Right atrium auricular region (tissue), 2 donors: ENCODE measurements around the gene TRIAP1. TPM values are rescaled to one million over a fixed set of nuclear protein-coding genes. Genes with fewer than 3 reads are reported as not detected.
"Not testable (repeated sequence)": the region's sequence is repeated elsewhere in the genome, so short reads cannot be mapped to it uniquely, and the experiment has no call there.

Experiments used
- DNase-seq: peaks from one replicate; pipeline ENCODE4 v3.0.0-alpha.2; 2019; ENCODE audit warnings: low spot score
- H3K27ac ChIP-seq, 2 donors: fragments of 200-600 bp; sonication (generic); 1 replicate in 1 of 2; 2 replicates in 1 of 2; pipeline ENCODE4 v1.5.1; 2016 to 2019
- H3K27me3 ChIP-seq, 2 donors: fragments of 200-600 bp; sonication (generic); one replicate each; pipeline versions ENCODE4 v1.5.1 to v1.6.0; 2017 to 2019
- H3K36me3 ChIP-seq: fragments of 200-600 bp; sonication (generic); one replicate; pipeline ENCODE4 v1.5.1; 2016
- H3K4me1 ChIP-seq, 2 donors: fragments of 200-600 bp; sonication (generic); one replicate each; pipeline versions ENCODE4 v1.5.1 to v1.6.0; 2017 to 2019
- H3K4me3 ChIP-seq, 2 donors: fragments of 200-600 bp; sonication (generic); 1 replicate in 1 of 2; 2 replicates in 1 of 2; pipeline ENCODE4 v1.5.1; 2017 to 2019; ENCODE audit warnings: mild to moderate bottlenecking in 1 of 2, moderate library complexity in 1 of 2
- H3K9me3 ChIP-seq, 2 donors: fragments of 200-600 bp; sonication (generic); one replicate each; pipeline ENCODE4 v1.5.1; 2019
- total RNA-seq, 2 donors: library from RNA; depleted of rRNA; stranded (reverse); fragments of >200 nt; gene quantifications; one replicate each; pipeline ENCODE4 v1.1.0, GENCODE V29; 2016
- TF ChIP-seq, protein P1 (sequence below), 2 donors: fragments of 200-600 bp; sonication (generic); IDR thresholded peaks; one replicate each; pipeline ENCODE4 v1.5.1; 2019; ENCODE audit warnings: antibody characterized with exemption in 2 of 2

TRIAP1 gene
- total RNA-seq, 2 donors from 2014 or later = 8.9 to 9.2 TPM

DNA sequence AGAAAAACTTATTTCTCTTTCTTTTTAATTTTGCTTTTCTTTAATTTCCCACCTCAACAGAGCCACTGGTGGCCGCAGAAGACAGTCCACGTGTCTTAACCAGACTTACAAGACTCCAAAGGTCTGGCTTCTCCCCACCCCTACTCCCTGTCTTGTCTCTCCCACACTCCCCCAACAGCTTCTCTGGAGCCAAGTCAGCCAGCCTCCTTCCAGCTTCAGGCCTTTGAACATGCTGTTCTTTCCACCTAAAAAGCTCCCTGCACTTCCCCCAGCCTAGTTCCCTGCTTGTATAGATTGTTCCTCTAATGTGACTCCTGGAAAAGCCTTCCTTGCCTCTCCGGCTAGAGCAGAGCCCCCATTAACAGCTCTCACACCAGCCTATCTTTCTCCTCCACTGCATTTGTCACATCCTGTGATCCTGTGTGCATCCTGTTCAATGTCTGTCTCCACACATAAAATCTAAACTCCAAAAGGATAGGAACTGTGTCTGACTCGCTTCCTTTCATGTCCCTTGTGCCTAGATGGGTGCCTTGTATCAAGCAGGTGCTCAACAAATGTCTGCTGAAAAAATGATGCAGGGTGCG, 42.0 kb upstream of the TRIAP1 start:
- H3K27me3 ChIP-seq = no peaks in the 10 kb centered on the region
- no peak for DNase-seq
- no peaks in the 10 kb centered on the region for H3K9me3 ChIP-seq
- no peak overlapping the region for H3K4me3 ChIP-seq
- no peaks in the 10 kb centered on the region for H3K4me1 ChIP-seq
- no peak overlapping the region for H3K27ac ChIP-seq
- TF ChIP-seq, protein P1, sequence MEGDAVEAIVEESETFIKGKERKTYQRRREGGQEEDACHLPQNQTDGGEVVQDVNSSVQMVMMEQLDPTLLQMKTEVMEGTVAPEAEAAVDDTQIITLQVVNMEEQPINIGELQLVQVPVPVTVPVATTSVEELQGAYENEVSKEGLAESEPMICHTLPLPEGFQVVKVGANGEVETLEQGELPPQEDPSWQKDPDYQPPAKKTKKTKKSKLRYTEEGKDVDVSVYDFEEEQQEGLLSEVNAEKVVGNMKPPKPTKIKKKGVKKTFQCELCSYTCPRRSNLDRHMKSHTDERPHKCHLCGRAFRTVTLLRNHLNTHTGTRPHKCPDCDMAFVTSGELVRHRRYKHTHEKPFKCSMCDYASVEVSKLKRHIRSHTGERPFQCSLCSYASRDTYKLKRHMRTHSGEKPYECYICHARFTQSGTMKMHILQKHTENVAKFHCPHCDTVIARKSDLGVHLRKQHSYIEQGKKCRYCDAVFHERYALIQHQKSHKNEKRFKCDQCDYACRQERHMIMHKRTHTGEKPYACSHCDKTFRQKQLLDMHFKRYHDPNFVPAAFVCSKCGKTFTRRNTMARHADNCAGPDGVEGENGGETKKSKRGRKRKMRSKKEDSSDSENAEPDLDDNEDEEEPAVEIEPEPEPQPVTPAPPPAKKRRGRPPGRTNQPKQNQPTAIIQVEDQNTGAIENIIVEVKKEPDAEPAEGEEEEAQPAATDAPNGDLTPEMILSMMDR (IDR thresholded peaks at IDR 0.05) = no peak
- no peaks in the 10 kb centered on the region for H3K36me3 ChIP-seq

- DNase-seq, H3K9me3 ChIP-seq, H3K4me3 ChIP-seq, H3K4me1 ChIP-seq, H3K27ac ChIP-seq, H3K27me3 ChIP-seq, H3K36me3 ChIP-seq: not testable (repeated sequence)
These were observed 41.4 kb upstream of the TRIAP1 start for GRCh38 chr12:120487552-120487951.

GRCh38 chr12:120485961-120486881, 40.0 kb upstream of the TRIAP1 start:
- no peaks in the 10 kb centered on the region for H3K27me3 ChIP-seq
- TF ChIP-seq, protein P1 (IDR thresholded peaks at IDR 0.05) = no peak
- H3K27ac ChIP-seq = no peak overlapping the region

GRCh38 chr12:120483621-120484020, 37.4 kb upstream of the TRIAP1 start:
- Histone ChIP-seq H3K9me3 (no peaks in the 10 kb centered on the region), H3K27ac (no peak overlapping the region), H3K4me3 (no peak overlapping the region), H3K27me3 (no peaks in the 10 kb centered on the region), H3K36me3 (no peaks in the 10 kb centered on the region), H3K4me1 (no peaks in the 10 kb centered on the region)
- TF ChIP-seq, protein P1 (IDR thresholded peaks at IDR 0.05) = no peak
- no peak for DNase-seq

More at GRCh38 chr12:120485961-120486881, 40.0 kb upstream of the TRIAP1 start:
- no peak overlapping the region for H3K4me3 ChIP-seq
- DNase-seq = no peak
- H3K36me3 ChIP-seq = no peaks in the 10 kb centered on the region
- no peaks in the 10 kb centered on the region for H3K4me1 ChIP-seq
- H3K9me3 ChIP-seq = no peaks in the 10 kb centered on the region

DNA sequence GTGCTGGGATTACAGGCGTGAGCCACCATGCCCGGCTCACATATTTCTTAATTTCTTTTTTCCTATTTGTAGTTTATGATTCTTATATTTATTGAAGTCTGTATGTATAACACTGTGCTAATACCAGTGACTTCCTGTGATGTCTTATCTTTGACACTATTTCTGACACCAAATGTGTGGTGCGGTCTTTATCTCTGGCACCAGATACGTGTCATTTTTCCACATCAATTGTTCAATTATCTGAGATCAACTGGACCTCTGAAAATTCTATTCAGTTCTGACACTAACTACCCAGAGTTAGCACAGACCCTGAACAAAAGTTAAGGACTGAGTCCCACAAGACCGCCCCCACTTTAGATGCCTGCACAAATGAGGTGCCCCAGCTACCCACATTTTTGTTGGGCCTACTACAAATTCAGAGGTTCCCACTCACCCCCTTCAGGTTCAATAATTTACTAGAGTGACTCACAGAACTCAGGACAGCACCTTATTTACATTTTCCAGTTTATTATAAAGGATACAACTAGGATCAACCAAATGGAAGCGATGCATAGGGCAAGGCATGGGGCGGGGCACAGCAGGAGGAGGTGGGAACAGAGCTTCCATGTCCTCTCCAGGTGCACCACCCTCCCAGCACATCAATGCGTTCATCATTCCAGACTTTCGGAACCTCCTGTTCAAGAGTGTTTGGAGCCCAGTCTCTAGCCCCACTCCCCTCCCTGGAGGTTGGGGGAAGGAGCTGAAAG, 35.0 kb upstream of the TRIAP1 start:
- TF ChIP-seq, protein P1 (IDR thresholded peaks at IDR 0.05) = no peak
- Histone ChIP-seq H3K4me3 (no peak overlapping the region), H3K27ac (no peak overlapping the region), H3K27me3 (no peaks in the 10 kb centered on the region), H3K4me1 (no peaks in the 10 kb centered on the region), H3K36me3 (no peaks in the 10 kb centered on the region), H3K9me3 (no peaks in the 10 kb centered on the region)
- no peak for DNase-seq

GRCh38 chr12:120480211-120480610, 34.0 kb upstream of the TRIAP1 start:
- TF ChIP-seq, protein P1 (IDR thresholded peaks at IDR 0.05) = no peak
- Histone ChIP-seq H3K4me1 (no peaks in the 10 kb centered on the region), H3K4me3 (no peak overlapping the region), H3K36me3 (no peaks in the 10 kb centered on the region), H3K27ac (no peak overlapping the region), H3K9me3 (no peaks in the 10 kb centered on the region), H3K27me3 (no peaks in the 10 kb centered on the region)
- DNase-seq = no peak
